Panc1 (cell line): ENCODE measurements around the gene HRH4.

Experiments
- CTCF ChIP-seq: fragments of 450-650 bp; IDR thresholded peaks from 2 replicates; pipeline ENCODE4 v1.5.1; 2017; ENCODE audit warnings: mild to moderate bottlenecking
- POLR2AphosphoS5 ChIP-seq: IDR thresholded peaks from 2 replicates; pipeline ENCODE4 v1.6.1; 2012; ENCODE audit warnings: mild to moderate bottlenecking, low read depth, low read length, moderate library complexity
- SIN3A ChIP-seq: IDR thresholded peaks from 2 replicates; pipeline ENCODE4 v1.6.1; 2012; ENCODE audit warnings: low read depth, mild to moderate bottlenecking, low read length, moderate library complexity, borderline replicate concordance; ENCODE audit not compliant: insufficient read depth
- TF ChIP-seq, protein P1 (sequence below), 2 experiments: IDR thresholded peaks; 2 replicates each; pipeline ENCODE4 v1.6.1; 2011 to 2012; ENCODE audit warnings: low read depth in 2 of 2, control low read depth in 1 of 2, low read length in 1 of 2, mild to moderate bottlenecking in 1 of 2, moderate library complexity in 1 of 2; ENCODE audit not compliant: insufficient read depth in 1 of 2

GRCh38 chr18:24443870-24444269, 16.6 kb upstream of the HRH4 start:
- no peak for TF ChIP-seq CTCF
- TF ChIP-seq POLR2AphosphoS5 = no peak
- no peak for TF ChIP-seq SIN3A
- TF ChIP-seq, protein P1, sequence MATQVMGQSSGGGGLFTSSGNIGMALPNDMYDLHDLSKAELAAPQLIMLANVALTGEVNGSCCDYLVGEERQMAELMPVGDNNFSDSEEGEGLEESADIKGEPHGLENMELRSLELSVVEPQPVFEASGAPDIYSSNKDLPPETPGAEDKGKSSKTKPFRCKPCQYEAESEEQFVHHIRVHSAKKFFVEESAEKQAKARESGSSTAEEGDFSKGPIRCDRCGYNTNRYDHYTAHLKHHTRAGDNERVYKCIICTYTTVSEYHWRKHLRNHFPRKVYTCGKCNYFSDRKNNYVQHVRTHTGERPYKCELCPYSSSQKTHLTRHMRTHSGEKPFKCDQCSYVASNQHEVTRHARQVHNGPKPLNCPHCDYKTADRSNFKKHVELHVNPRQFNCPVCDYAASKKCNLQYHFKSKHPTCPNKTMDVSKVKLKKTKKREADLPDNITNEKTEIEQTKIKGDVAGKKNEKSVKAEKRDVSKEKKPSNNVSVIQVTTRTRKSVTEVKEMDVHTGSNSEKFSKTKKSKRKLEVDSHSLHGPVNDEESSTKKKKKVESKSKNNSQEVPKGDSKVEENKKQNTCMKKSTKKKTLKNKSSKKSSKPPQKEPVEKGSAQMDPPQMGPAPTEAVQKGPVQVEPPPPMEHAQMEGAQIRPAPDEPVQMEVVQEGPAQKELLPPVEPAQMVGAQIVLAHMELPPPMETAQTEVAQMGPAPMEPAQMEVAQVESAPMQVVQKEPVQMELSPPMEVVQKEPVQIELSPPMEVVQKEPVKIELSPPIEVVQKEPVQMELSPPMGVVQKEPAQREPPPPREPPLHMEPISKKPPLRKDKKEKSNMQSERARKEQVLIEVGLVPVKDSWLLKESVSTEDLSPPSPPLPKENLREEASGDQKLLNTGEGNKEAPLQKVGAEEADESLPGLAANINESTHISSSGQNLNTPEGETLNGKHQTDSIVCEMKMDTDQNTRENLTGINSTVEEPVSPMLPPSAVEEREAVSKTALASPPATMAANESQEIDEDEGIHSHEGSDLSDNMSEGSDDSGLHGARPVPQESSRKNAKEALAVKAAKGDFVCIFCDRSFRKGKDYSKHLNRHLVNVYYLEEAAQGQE (IDR thresholded peaks at IDR 0.05; ENCODE audit: insufficient read depth in 1 of 2, low read depth in 2 of 2, low read length in 1 of 2) = no peak
